ENCODE data around the gene PEX14. TPM values are rescaled to one million over a fixed set of nuclear protein-coding genes. Genes with fewer than 3 reads are reported as not detected.

Gene PEX14
- total and polyA plus RNA-seq, 2 donors (not counting 3 experiments of a cell fraction or from before 2014, with no cell fraction given) = 19.5 to 26.5 TPM

GRCh38 chr1:10530281-10530740, 55.6 kb downstream of the PEX14 start:
- Histone ChIP-seq H3K9ac (replicated peaks; ENCODE audit: extremely low read depth, insufficient read depth, low read length) (no peak overlapping the region), H3K4me1 (ENCODE audit: control insufficient read depth, extremely low read depth, insufficient read depth, low read length) (peaks cover 30% of the 10 kb centered on the region), H4K20me1 (replicated peaks; ENCODE audit: control insufficient read depth, extremely low read depth, insufficient read depth, low read length) (no peaks in the 10 kb centered on the region), H3K4me3 (replicated peaks in 1 of 3; ENCODE audit: insufficient read depth in 1 of 3, low read depth in 1 of 3, low read length in 3 of 3) (no peak overlapping the region), H3K79me2 (ENCODE audit: control insufficient read depth, insufficient read depth, low read length) (peaks cover 7% of the 10 kb centered on the region), H3K9me1 (replicated peaks; ENCODE audit: control insufficient read depth, extremely low read depth, insufficient read depth, low read length) (no peaks in the 10 kb centered on the region), H3K9me3 (replicated peaks; ENCODE audit: control insufficient read depth, insufficient read depth, low read length) (no peaks in the 10 kb centered on the region), H3K36me3 (ENCODE audit: control insufficient read depth in 2 of 2, extremely low read depth in 1 of 2, insufficient read depth in 2 of 2, low read length in 2 of 2) (no peaks in the 10 kb centered on the region), H3K4me2 (ENCODE audit: insufficient read depth, low read length) (peak overlapping the region; percentile 28), H3K27ac (ENCODE audit: insufficient read depth, low read depth, low read length) (peak overlapping the region; percentile 87), H3K27me3 (ENCODE audit: control insufficient read depth in 2 of 2, insufficient read depth in 2 of 2, low read length in 2 of 2) (no peaks in the 10 kb centered on the region), H2AFZ (ENCODE audit: low read depth, low read length) (no peak overlapping the region)
- FAIRE-seq (peak; percentile 37), DNase-seq (ENCODE audit: low read depth, low spot score) (peak; percentile 44)
- ChIA-PET CTCF (interaction anchor here (0.8 to 2.1 kb wide), 5 partner anchors 7 to 339 kb away, joined by 3 to 5 read pairs (median 4); no protein-coding TSS in a partner anchor), POLR2A (no interaction called here)
- peak; percentile 78 to 89 for TF ChIP-seq CTCF (IDR thresholded peaks at IDR 0.05; ENCODE audit: extremely low read depth in 1 of 2, insufficient read depth in 1 of 2, low read depth in 1 of 2, low read length in 2 of 2)
- TF ChIP-seq MAX (IDR thresholded peaks at IDR 0.05; ENCODE audit: insufficient read depth, insufficient read length) = no peak
- no peak for TF ChIP-seq FOS (IDR thresholded peaks at IDR 0.05; ENCODE audit: borderline replicate concordance, insufficient read depth, low read length)
- no peak for TF ChIP-seq JUN (IDR thresholded peaks at IDR 0.05; ENCODE audit: borderline replicate concordance, insufficient read depth, insufficient read length, low read depth)
- no peak for TF ChIP-seq POLR2AphosphoS5 (IDR thresholded peaks at IDR 0.05; ENCODE audit: insufficient read depth, low read depth, low read length)
- no peak for TF ChIP-seq GATA2 (IDR thresholded peaks at IDR 0.05; ENCODE audit: insufficient read depth, insufficient read length, low read depth, low read length)
- TF ChIP-seq EZH2 (IDR thresholded peaks at IDR 0.05; ENCODE audit: borderline replicate concordance, low read depth, low read length, severe bottlenecking) = no peak
- intact Hi-C loops (cut with micrococcal nuclease) = no loop called here
- BruUV-seq (replicated peaks) = no TSS peak
- dilution Hi-C loops (cut with MboI; ENCODE audit: extremely low pct_ligation_motif_present, low sequenced_read_pairs) = no loop called here

Data from endothelial cell of umbilical vein (primary cell).